ENCODE measurements around the gene CACNA2D3.

The CACNA2D3 gene

DNA sequence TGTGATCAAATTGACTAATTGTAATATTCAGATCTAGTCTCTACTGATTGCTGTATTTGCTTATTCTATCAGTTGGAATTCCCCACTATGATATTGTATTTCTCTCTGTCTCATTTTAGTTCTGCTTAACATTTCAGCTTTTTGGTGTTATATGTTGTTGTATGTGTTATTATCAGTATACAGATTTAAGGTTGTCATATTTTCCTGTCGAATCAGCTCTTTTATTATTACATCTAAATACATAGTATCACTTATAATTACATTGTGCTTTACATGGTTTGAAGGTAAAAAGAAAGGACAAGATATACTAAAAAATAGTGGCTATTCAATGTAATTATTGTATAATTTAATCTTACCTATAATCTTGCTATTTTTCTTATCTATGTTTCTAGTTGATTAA, 598.3 kb downstream of the CACNA2D3 start:
- Mint-ChIP-seq H3K4me3 (no peak overlapping the region), H3K36me3 (ENCODE audit: low read depth) (no peaks in the 10 kb centered on the region), H3K27ac (no peak overlapping the region), H3K9me3 (peaks cover 22% of the 10 kb centered on the region), H3K27me3 (no peaks in the 10 kb centered on the region), H3K4me1 (ENCODE audit: low read depth) (no peaks in the 10 kb centered on the region)
- intact Hi-C loops (cut with micrococcal nuclease): no loop called here

DNA sequence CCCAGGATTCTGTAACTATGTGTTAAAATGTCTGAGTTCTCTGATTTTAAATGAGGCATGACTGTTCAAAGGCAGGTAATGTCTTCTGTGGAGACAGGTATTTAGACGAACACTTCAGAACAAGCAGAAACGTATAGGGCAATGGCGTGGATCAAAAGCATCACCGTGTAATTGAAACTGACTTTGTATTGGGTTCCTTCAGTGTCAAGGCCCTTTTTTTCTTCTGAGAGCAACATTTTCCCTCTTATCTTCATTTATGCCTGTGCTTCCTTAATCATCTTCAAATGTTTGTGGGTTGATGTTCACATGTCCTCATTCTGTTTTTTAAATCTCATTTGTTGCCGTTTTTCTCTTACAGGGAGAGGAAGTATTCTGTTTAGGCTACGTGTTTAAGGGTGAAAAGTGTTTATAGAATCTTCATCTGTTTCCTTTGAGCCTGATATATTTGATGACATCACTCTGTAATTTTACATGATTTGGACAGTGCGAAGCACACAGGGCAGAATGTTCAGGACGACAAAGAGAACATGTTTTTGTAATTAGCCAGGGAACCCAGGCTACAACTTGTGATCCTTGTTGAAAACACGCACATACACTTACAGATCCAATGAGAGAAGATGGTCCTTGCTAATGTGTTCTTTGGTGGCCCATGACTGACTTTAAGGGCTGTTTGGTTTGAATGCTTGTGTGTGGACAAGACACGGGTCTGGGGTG, 609.5 kb downstream of the CACNA2D3 start:
- intact Hi-C loops (cut with micrococcal nuclease): no loop called here
- H3K9me3 Mint-ChIP-seq: peaks cover 30% of the 10 kb centered on the region
- H3K4me3 Mint-ChIP-seq: no peak overlapping the region
- H3K27ac Mint-ChIP-seq: no peak overlapping the region
- H3K27me3 Mint-ChIP-seq: no peaks in the 10 kb centered on the region
- H3K36me3 Mint-ChIP-seq (ENCODE audit: low read depth): no peaks in the 10 kb centered on the region
- H3K4me1 Mint-ChIP-seq (ENCODE audit: low read depth): no peaks in the 10 kb centered on the region

GRCh38 chr3:54733106-54734006, 611.0 kb downstream of the CACNA2D3 start:
- Mint-ChIP-seq H3K27me3 (no peaks in the 10 kb centered on the region), H3K36me3 (ENCODE audit: low read depth) (no peaks in the 10 kb centered on the region), H3K4me1 (ENCODE audit: low read depth) (no peaks in the 10 kb centered on the region), H3K4me3 (no peak overlapping the region), H3K27ac (no peak overlapping the region), H3K9me3 (peaks cover 23% of the 10 kb centered on the region)
- intact Hi-C loops (cut with micrococcal nuclease): no loop called here

- no peak overlapping the region for H3K27ac Mint-ChIP-seq
- H3K27me3 Mint-ChIP-seq: no peaks in the 10 kb centered on the region
- no peaks in the 10 kb centered on the region for H3K36me3 Mint-ChIP-seq (ENCODE audit: low read depth)
- H3K4me1 Mint-ChIP-seq (ENCODE audit: low read depth): no peaks in the 10 kb centered on the region
- H3K9me3 Mint-ChIP-seq: peaks cover 8% of the 10 kb centered on the region
- intact Hi-C loops (cut with micrococcal nuclease): no loop called here
- no peak overlapping the region for H3K4me3 Mint-ChIP-seq
These were observed 614.1 kb downstream of the CACNA2D3 start for GRCh38 chr3:54736459-54736858.

DNA sequence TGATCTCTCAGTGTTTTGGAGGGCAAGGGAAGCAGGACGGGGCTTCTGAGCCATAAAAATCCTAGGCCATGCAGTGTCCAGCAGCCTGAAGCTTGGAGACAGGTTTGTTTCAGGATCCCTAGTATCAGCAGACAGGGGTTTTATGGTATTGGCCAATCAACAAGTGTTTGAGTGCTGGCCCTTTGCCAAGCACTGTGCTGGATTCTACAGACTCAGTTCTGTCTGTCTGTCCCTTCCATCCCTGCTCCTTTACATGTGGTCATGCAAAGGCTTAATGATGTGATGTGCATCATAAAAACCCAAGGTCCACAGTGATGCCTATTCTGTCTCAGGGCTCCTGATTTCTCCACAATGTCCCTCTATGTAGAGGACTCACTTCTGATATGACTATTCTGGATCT, 621.4 kb downstream of the CACNA2D3 start:
- Mint-ChIP-seq H3K9me3 (no peaks in the 10 kb centered on the region), H3K4me1 (ENCODE audit: low read depth) (no peaks in the 10 kb centered on the region), H3K27ac (no peak overlapping the region), H3K27me3 (no peaks in the 10 kb centered on the region), H3K36me3 (ENCODE audit: low read depth) (no peaks in the 10 kb centered on the region), H3K4me3 (no peak overlapping the region)
- intact Hi-C loops (cut with micrococcal nuclease): no loop called here

GRCh38 chr3:54744291-54744690, 621.9 kb downstream of the CACNA2D3 start:
- H3K36me3 Mint-ChIP-seq (ENCODE audit: low read depth): no peaks in the 10 kb centered on the region
- no peak overlapping the region for H3K4me3 Mint-ChIP-seq
- intact Hi-C loops (cut with micrococcal nuclease): no loop called here
- H3K27ac Mint-ChIP-seq: no peak overlapping the region
- H3K27me3 Mint-ChIP-seq: no peaks in the 10 kb centered on the region
- H3K9me3 Mint-ChIP-seq: no peaks in the 10 kb centered on the region
- no peaks in the 10 kb centered on the region for H3K4me1 Mint-ChIP-seq (ENCODE audit: low read depth)

DNA sequence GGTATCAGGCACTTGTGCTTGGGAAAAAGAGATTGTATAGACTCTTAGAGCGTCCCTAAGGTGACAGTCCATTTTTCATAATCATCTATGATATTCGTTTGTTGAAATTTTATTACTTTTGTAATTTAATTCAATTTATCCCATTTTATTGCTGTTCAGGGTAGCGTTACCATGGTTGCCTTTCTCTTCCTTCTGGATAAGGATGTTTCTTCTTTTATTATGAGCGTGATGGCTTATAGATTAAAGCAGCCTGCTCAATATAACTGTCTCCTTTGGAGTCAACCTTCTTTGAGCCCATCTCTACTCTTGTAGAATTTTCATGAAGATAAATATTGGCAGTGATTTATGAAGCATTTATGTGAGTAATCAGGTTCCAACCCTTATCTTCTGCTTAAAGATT, 623.5 kb downstream of the CACNA2D3 start:
- intact Hi-C loops (cut with micrococcal nuclease): no loop called here
- Mint-ChIP-seq H3K27me3 (no peaks in the 10 kb centered on the region), H3K4me1 (ENCODE audit: low read depth) (no peaks in the 10 kb centered on the region), H3K27ac (no peak overlapping the region), H3K36me3 (ENCODE audit: low read depth) (no peaks in the 10 kb centered on the region), H3K4me3 (no peak overlapping the region), H3K9me3 (no peaks in the 10 kb centered on the region)

- intact Hi-C loops (cut with micrococcal nuclease): no loop called here
- no peaks in the 10 kb centered on the region for H3K9me3 Mint-ChIP-seq
- no peak overlapping the region for H3K4me3 Mint-ChIP-seq
- H3K36me3 Mint-ChIP-seq (ENCODE audit: low read depth): no peaks in the 10 kb centered on the region
- no peaks in the 10 kb centered on the region for H3K27me3 Mint-ChIP-seq
- no peaks in the 10 kb centered on the region for H3K4me1 Mint-ChIP-seq (ENCODE audit: low read depth)
- no peak overlapping the region for H3K27ac Mint-ChIP-seq
These were observed 624.4 kb downstream of the CACNA2D3 start for GRCh38 chr3:54746722-54747121.

- Mint-ChIP-seq H3K4me3 (no peak overlapping the region), H3K27me3 (no peaks in the 10 kb centered on the region), H3K4me1 (ENCODE audit: low read depth) (no peaks in the 10 kb centered on the region), H3K9me3 (no peaks in the 10 kb centered on the region), H3K27ac (no peak overlapping the region), H3K36me3 (ENCODE audit: low read depth) (no peaks in the 10 kb centered on the region)
- intact Hi-C loops (cut with micrococcal nuclease): no loop called here
These were observed 633.4 kb downstream of the CACNA2D3 start for GRCh38 chr3:54755756-54756155.

DNA sequence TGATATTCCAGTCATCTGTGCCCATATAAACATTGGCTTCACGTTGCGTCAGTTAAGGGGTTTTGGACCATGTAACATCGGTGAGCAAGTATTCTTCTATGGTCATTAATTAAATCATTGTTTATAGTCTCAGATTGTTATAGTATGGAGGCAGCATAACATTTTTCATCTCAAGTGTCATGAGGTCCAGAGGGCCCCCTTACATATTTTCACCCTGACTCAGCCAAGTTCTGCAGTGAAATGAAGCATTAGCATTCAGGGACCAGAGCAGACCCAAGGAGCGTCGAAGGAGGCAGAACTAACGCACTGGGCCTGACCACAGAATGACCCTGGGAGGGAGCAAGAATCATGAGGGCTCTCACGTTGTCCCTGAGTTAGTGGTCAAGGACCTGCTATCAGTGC, 634.0 kb downstream of the CACNA2D3 start:
- Mint-ChIP-seq H3K27ac (no peak overlapping the region), H3K4me1 (ENCODE audit: low read depth) (no peaks in the 10 kb centered on the region), H3K36me3 (ENCODE audit: low read depth) (no peaks in the 10 kb centered on the region), H3K9me3 (no peaks in the 10 kb centered on the region), H3K27me3 (no peaks in the 10 kb centered on the region), H3K4me3 (no peak overlapping the region)
- intact Hi-C loops (cut with micrococcal nuclease): no loop called here

- Mint-ChIP-seq H3K27ac (no peak overlapping the region), H3K4me3 (no peak overlapping the region), H3K27me3 (no peaks in the 10 kb centered on the region), H3K4me1 (ENCODE audit: low read depth) (no peaks in the 10 kb centered on the region), H3K9me3 (no peaks in the 10 kb centered on the region), H3K36me3 (ENCODE audit: low read depth) (no peaks in the 10 kb centered on the region)
- intact Hi-C loops (cut with micrococcal nuclease): no loop called here
These were observed 636.1 kb downstream of the CACNA2D3 start for GRCh38 chr3:54758461-54758860.

- intact Hi-C loops (cut with micrococcal nuclease): no loop called here
- no peaks in the 10 kb centered on the region for H3K9me3 Mint-ChIP-seq
- H3K27me3 Mint-ChIP-seq: no peaks in the 10 kb centered on the region
- no peak overlapping the region for H3K27ac Mint-ChIP-seq
- H3K4me1 Mint-ChIP-seq (ENCODE audit: low read depth): no peaks in the 10 kb centered on the region
- H3K4me3 Mint-ChIP-seq: no peak overlapping the region
- no peaks in the 10 kb centered on the region for H3K36me3 Mint-ChIP-seq (ENCODE audit: low read depth)
These were observed 636.8 kb downstream of the CACNA2D3 start for GRCh38 chr3:54759166-54759565.

DNA sequence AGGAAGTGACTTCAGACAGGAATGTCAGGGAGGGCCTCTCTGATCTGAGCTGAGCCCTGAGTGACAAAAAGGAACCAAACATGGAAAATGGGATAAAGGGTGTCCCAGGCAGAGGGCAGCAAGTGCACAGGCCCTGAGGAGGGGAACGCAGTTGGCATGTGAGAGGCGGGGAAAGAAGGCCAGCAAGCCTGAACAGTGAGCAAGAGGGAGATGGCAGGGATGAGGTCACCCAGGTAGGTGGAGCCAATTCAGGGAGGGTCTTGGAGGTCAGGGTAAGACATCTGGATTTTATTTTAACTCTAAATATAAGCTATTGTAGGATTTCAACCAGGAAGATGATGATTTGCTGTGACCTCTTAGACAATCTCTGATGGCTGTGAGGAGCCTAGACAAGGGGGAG, 637.8 kb downstream of the CACNA2D3 start:
- Mint-ChIP-seq H3K36me3 (ENCODE audit: low read depth) (no peaks in the 10 kb centered on the region), H3K9me3 (no peaks in the 10 kb centered on the region), H3K27me3 (no peaks in the 10 kb centered on the region), H3K27ac (no peak overlapping the region), H3K4me1 (ENCODE audit: low read depth) (no peaks in the 10 kb centered on the region), H3K4me3 (no peak overlapping the region)
- intact Hi-C loops (cut with micrococcal nuclease): no loop called here

GRCh38 chr3:54761637-54762036, 639.3 kb downstream of the CACNA2D3 start:
- H3K4me3 Mint-ChIP-seq: no peak overlapping the region
- intact Hi-C loops (cut with micrococcal nuclease): no loop called here
- no peaks in the 10 kb centered on the region for H3K36me3 Mint-ChIP-seq (ENCODE audit: low read depth)
- H3K4me1 Mint-ChIP-seq (ENCODE audit: low read depth): no peaks in the 10 kb centered on the region
- no peaks in the 10 kb centered on the region for H3K27me3 Mint-ChIP-seq
- no peak overlapping the region for H3K27ac Mint-ChIP-seq
- no peaks in the 10 kb centered on the region for H3K9me3 Mint-ChIP-seq

All from dendritic cell treated with granulocyte-macrophage colony-stimulating factor and Interleukin-4, amounts not matched to agents 40 ng/mL and 50 ng/mL, for 4 days (primary cell).